HG03159 (cell line): ENCODE results near the gene NRP1.

Experiments
- ATAC-seq: cut with Tn5 transposase; IDR thresholded peaks from one replicate; pipeline ENCODE4 v1.9.1; 2021; ENCODE audit warnings: mild to moderate bottlenecking, moderate library complexity; ENCODE audit not compliant: unreplicated experiment

NRP1 gene

GRCh38 chr10:33192190-33192589 is 142.3 kb downstream of the NRP1 start:
- no peak for ATAC-seq

GRCh38 chr10:33190406-33190805 is 144.1 kb downstream of the NRP1 start:
- no peak for ATAC-seq

GRCh38 chr10:33189808-33190207 is 144.7 kb downstream of the NRP1 start:
- no peak for ATAC-seq

GRCh38 chr10:33189363-33189762 is 145.1 kb downstream of the NRP1 start:
- no peak for ATAC-seq

GRCh38 chr10:33187427-33187999 is 147.0 kb downstream of the NRP1 start:
- no peak for ATAC-seq

- no peak for ATAC-seq
Observed at GRCh38 chr10:33186150-33186549, 148.3 kb downstream of the NRP1 start.

GRCh38 chr10:33183655-33184054 is 150.8 kb downstream of the NRP1 start:
- no peak for ATAC-seq

GRCh38 chr10:33180921-33181320 is 153.5 kb downstream of the NRP1 start:
- no peak for ATAC-seq

GRCh38 chr10:33180390-33180789 is 154.1 kb downstream of the NRP1 start:
- no peak for ATAC-seq

GRCh38 chr10:33179067-33179466 is 155.4 kb downstream of the NRP1 start:
- ATAC-seq: no peak

GRCh38 chr10:33178026-33178755 is 156.3 kb downstream of the NRP1 start:
- ATAC-seq: no peak

- ATAC-seq: no peak
Observed at GRCh38 chr10:33176688-33177087, 157.8 kb downstream of the NRP1 start.

GRCh38 chr10:33174674-33175434 is 159.6 kb downstream of the NRP1 start:
- no peak for ATAC-seq

- no peak for ATAC-seq
Observed at GRCh38 chr10:33165911-33166310, 168.6 kb downstream of the NRP1 start.

- ATAC-seq: no peak
Observed at GRCh38 chr10:33164060-33164709, 170.3 kb downstream of the NRP1 start.

GRCh38 chr10:33162248-33162575 is 172.3 kb downstream of the NRP1 start:
- no peak for ATAC-seq

- no peak for ATAC-seq
Observed at GRCh38 chr10:33161550-33162247, 172.8 kb downstream of the NRP1 start.

- no peak for ATAC-seq
Observed at GRCh38 chr10:33160151-33160550, 174.3 kb downstream of the NRP1 start.

GRCh38 chr10:33157103-33157502 is 177.4 kb downstream of the NRP1 start:
- no peak for ATAC-seq

GRCh38 chr10:33155720-33156638 is 178.5 kb downstream of the NRP1 start:
- peak; percentile 85 for ATAC-seq
